Raji (cell line): ENCODE data around the gene GRIA4.

ENCODE experiments used
- POLR2A ChIP-seq: IDR thresholded peaks from 2 replicates; pipeline ENCODE4 v1.6.1; 2011; ENCODE audit warnings: low read depth, low read length, control low read depth; ENCODE audit not compliant: insufficient read depth

GRIA4 gene

DNA sequence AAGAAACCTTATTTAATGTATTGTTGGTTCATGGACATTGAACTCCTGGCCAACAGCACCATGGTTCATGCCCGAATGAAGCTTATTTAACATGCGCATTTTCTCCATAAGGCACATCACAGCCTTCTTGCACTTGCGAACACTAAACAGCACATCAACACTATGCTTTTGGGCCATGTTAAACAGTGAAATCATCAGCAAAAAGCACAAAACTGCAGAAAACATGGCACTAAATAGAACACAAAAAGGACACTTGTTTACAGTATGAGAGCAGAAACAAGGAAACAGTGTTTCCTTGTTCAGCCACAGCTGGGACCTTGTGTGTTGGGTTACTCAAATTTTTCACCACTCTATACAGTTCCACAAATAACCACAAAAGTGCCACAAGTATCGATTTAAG lies 289.9 kb downstream of the GRIA4 start:
- no peak for TF ChIP-seq POLR2A

DNA sequence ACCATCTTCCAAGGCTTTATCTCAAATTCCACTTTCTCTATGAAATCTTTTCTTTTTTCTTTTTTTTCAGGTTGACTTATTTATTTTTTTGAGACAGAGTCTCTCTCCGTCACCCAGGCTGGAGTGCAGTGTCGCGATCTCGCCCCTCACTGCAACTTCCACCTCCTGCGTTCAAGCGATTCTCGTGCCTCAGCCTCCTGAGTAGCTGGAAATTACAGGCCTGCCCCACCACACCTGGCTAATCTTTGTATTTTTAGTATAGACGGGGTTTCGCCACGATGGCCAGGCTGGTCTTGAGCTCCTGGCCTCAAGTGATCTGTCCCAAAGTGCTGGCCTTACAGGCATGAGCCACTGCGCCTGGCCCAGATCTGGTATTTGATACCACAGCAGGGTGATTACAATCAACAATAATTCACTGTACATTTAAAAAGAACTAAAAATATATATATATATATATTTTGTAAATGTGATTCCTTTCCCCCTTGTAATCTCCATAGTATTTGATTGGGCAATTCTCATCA lies 290.7 kb downstream of the GRIA4 start:
- no peak for TF ChIP-seq POLR2A

DNA sequence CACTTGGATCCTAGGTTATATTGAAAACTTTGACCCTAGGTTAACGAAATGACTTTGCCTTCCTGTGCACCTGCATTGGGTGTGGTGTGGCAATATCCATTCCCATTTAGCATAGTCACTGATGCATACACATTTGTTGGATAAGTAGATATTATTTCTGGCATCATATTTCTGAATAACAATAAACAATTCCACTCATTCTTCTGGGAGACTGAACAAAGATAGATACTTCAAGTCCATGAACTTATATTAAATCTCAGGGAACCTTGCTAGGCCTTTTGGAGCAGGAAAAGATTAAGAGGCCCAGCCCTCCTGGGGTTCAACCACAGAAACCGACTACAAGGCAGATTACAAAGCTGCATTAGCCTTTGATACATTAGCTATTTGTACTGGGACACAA lies 293.2 kb downstream of the GRIA4 start:
- TF ChIP-seq POLR2A, result no peak

DNA sequence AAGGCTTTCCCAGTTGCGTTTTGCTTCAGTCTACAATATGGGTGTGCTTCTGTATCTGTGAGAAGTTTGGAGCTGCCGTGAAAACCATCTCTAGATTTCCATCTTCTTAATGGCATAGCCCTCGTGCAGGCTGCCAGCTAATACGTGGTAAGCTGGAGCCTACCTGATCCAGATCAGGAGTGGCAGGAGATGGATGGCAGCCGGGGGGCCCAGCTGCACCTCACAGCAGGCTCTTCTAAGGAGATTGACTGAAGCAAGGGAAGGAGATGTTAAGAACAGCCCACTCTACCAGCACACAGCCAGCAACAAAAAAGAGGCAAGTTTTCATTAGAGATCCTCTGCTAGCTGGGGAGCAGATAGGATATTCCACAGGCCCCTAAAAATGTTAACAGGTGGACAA lies 296.6 kb downstream of the GRIA4 start:
- TF ChIP-seq POLR2A, result no peak

DNA sequence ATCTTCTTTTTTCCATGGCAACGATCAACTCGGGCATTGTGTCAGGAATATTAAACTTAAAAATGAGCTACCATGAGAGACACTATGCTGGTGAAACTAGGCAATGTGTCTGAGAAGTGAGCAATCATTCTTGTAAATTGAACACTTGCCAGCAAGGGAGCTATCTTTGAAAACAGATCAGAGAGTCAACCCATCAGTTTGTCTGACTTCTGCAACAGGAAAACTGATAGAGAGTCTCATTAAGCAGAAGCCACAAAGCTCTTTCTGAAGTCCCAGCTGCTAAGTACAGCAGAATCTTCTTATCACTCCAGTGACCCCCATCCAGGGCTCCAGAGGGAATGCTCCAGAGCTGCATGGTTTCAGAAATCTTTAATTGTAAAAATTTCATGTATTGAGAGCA lies 297.4 kb downstream of the GRIA4 start:
- no peak for TF ChIP-seq POLR2A

DNA sequence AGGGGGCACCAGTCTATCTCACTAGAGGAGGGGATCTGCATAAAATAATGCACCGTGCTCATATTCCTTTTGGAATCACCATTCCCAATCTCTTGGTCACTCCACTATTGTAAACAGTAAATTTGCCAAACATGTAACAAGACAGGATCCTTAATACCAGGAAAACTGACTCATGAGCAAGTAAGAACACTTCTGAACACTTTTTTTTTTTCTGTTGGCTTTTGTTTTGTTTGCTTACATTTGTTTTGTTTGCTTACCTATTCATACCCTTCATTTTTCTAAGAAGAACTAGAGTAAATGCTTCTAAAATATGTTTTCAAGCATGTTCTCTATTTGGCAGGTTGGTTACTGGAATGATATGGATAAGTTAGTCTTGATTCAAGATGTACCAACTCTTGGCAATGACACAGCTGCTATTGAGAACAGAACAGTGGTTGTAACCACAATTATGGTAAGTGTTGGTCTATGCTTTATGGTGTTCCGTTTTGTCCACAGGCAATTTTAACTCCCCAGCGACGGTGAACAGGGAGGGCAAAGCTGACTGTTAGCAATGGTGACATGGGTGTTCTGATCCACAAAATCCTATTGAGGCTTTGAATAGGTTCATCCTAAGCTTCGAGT lies 300.3 kb downstream of the GRIA4 start:
- TF ChIP-seq POLR2A, result no peak

DNA sequence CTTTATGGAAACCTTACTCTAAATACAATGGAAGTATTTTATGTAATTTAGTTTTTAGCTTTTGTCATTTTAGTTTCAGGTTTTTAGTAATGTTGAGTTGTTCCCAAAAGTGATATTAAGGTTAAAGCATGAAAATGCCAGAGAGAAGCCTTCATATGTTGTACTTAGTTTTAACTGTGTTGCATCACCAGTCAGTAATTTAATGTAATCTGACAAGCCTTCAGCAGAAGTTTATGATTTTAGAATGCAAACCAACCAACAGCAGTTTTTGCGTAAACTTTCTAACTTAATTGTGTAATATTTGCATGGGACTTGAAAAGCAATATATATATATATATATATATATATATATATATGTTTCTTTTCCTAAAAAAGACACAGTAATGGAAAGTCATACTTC lies 301.6 kb downstream of the GRIA4 start:
- no peak for TF ChIP-seq POLR2A

DNA sequence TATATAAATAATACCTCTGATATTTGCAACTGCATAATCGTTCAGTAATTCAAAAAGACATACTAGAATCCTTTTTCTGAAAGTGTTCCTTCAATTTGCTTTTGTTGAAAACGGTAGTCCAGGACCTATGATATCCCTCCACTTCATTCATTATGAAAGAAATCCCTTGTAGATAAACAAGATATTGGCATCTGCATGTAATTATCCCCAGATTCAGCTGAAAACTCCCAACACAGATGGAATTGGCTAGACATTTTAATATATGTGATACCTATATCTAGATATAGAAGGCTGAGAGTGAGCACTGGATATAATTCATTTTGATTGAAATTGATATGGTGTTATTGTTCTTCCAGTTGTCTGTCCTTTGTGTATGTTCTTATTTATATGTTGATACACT lies 302.8 kb downstream of the GRIA4 start:
- TF ChIP-seq POLR2A, result no peak

DNA sequence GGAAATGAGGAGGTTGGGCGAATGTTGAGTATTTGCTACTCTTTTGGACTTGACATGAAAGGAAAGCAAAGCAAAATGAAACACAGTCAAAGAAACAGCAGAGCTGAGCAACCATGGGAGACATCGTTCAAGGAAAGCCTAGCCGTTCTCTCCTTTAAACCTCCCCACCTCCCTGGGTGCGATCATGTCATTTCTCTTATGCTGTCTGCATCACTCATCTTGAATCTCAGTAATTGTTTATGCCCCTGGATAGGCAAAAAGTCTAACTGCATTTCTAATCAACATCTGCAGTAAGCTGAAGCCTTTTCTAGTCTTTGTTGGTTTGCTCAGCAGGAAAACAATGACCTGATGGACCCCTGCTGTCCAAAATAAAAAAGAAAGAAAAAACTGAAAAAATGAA lies 305.1 kb downstream of the GRIA4 start:
- no peak for TF ChIP-seq POLR2A

DNA sequence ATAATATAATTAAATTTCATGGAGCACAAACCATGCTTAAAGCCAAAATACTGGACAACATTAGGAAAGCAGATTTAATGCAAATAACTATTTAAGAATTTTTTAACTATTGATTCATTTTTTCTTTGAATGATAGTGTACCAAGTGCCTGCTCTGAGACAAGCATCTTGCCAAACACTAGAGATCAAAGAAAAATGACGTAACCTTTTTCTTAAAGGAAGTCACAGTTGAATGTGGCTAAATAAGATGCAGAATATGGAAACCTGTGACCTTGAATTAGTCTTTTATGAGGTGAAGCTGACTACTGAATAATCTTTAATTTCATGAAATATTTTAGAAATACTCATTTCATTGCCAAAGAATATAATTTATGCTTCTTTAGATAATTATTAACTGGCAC lies 308.2 kb downstream of the GRIA4 start:
- no peak for TF ChIP-seq POLR2A

DNA sequence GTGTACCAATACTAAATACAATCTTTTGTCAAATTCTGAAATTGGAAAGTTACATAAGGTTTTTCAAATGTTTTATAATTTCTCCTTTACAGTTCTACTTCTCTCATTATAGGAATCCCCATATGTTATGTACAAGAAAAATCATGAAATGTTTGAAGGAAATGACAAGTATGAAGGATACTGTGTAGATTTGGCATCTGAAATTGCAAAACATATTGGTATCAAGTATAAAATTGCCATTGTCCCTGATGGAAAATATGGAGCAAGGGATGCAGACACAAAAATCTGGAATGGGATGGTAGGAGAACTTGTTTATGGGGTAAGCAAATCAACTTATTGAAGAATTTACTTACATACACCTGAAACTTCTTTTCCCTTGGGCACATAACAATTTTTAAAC lies 308.7 kb downstream of the GRIA4 start:
- no peak for TF ChIP-seq POLR2A

DNA sequence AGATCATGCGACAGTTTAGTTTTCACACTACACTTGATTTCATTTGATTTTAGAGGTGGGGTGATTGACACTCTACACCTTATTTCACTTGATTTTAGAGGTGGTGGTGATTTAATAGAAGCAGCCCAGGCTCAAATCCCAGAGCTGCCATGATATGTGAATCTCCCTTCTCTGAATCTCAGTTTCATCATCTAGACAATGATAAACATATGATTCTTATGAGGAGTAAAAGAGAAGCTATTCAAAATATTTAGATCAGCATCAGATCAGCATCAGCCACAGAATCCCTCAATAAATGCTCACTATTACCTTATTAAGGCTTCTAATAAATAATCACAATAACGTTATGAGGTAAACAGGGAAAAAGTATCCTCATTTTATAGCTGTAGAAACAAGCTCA lies 313.4 kb downstream of the GRIA4 start:
- TF ChIP-seq POLR2A, result no peak

DNA sequence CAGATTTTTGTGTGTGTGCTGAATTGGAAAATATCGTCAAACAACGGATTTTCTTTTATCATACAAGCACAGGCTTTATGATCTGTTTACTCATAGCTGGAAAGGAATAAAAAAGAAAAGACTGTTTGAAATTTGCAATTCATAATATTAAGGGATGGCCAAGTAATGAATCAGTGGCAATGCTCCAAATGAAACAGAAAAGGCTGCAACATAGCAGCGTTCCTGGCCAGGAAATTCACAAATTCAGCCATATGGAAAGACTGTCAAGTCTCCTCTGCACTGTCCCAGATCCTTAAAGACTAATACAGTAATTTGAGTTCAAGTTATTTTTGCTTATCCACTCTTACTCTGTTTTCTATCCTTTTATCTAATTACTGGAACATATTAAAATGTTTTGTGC lies 313.9 kb downstream of the GRIA4 start:
- no peak for TF ChIP-seq POLR2A

DNA sequence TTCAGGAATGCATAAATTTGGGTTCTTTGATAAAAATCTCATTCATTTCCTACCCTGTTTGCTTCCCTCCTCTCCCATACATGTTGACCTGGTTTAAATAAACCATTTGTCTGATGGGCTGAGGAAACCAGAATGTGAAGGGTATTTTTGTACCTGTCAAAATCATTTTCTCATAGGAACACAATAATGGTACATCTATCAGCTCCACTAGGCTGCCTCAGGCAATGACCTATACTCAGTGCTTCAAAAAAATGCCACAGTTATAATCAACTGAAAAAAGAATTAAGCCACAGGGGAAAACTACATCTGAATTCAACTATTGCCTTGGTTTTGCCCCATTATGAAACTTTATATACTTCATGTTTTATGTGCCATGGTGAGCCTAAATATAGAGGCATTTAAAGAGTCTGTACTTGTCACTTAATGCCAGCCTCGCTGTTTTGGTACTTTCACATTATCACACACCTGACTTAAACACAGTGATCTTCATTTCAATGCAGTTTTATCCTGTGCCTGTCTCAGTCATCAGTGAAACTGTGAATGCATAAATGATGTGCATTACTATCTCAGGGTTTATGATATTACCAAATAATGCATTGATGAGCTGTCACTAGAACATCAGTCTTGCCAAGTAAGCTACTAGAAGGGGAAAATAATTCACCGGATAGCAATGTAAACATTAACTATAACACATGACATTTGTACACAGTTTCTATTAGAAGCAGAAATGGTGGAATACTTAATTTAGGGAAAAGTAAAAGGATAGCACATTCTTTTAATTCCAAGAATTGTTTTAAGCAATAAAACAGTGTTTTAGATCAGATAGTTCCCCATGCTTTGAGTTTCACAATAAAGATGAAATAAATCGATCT lies 319.4 kb downstream of the GRIA4 start:
- no peak for TF ChIP-seq POLR2A

DNA sequence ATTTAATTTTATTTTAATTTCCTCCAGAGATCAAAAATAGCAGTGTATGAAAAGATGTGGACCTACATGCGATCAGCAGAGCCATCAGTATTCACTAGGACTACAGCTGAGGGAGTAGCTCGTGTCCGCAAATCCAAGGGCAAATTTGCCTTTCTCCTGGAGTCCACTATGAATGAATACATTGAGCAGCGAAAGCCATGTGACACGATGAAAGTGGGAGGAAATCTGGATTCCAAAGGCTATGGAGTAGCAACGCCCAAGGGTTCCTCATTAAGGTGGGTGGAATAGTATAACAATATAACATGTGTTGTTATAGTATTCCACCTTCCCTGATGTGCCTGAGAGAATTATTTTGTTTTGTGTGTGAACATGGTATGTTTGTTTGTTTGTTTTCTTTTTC lies 323.8 kb downstream of the GRIA4 start:
- no peak for TF ChIP-seq POLR2A

DNA sequence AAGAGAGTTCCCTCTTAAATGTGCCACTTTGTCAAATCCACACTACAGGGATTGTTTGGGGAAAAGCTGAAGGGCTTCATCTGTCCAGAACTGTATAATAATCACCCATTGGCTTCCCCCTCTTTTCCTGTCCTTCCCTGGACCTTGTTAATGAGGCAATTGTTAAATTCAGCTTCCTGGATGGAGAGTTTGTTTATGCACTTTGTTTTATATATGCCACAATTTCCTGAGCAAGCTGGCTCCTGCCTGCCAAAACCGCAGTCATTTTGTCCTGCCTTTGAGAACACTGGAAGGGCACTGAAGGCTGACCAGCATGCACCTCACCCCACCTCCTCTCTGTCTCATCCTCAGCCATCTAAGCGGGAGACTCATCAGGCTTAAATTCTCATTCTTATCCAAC lies 325.9 kb downstream of the GRIA4 start:
- no peak for TF ChIP-seq POLR2A
